Activated T-cell treated with anti-CD3 and anti-CD28 coated beads, Interleukin-2, amount 50 U/mL, for 4 hours (primary cell): Measurements from ENCODE around the gene EIF3L. TPM values are rescaled to one million over a fixed set of nuclear protein-coding genes. Genes with fewer than 3 reads are reported as not detected.

ENCODE experiments used
- ATAC-seq, 2 donors: fragments of 200-7000 bp; cut with Tn5 transposase; one replicate each; pipeline ENCODE4 v1.10.0; 2021
- DNase-seq: peaks from one replicate; pipeline ENCODE4 v3.0.0-alpha.2; 2020
- H3K27me3 Mint-ChIP-seq: one replicate; pipeline ENCODE4 v1.8.0; 2021; ENCODE audit warnings: low read depth, mixed read lengths
- H3K36me3 Mint-ChIP-seq: one replicate; pipeline ENCODE4 v1.8.0; 2022; ENCODE audit warnings: mixed read lengths; ENCODE audit not compliant: insufficient read depth
- H3K4me1 Mint-ChIP-seq: one replicate; pipeline ENCODE4 v1.8.0; 2021; ENCODE audit warnings: low read depth, mixed read lengths
- H3K4me3 Mint-ChIP-seq: one replicate; pipeline ENCODE4 v1.8.0; 2021; ENCODE audit warnings: mild to moderate bottlenecking, moderate library complexity, mixed read lengths
- H3K9me3 Mint-ChIP-seq: one replicate; pipeline ENCODE4 v1.8.0; 2021; ENCODE audit warnings: mixed read lengths
- total RNA-seq, 3 donors: library from RNA; stranded (reverse); gene quantifications; one replicate each; pipeline ENCODE4 v1.2.1, GENCODE V29; 2021

Gene EIF3L
- total RNA-seq, 3 donors from 2014 or later = 448 to 518 (median 461) TPM

DNA sequence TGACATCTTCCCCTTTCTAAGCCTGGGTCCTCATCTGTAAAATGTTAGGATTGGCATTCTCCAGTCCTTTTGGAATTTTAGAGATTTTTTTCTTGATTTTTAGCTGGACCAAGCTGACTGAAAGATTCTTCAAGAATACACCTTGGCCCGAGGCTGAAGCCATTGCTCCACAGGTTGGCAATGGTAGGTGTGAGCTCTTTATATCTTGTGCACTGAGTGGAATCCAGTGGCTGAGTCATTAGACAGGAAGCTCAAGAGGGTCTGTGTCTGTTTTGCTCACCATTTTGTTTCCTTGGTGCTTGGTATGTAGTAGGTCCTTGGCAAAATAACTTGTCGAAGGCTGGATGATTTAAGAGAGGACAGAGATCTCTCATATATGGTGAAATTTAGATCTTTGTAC is 6.2 kb downstream of the EIF3L start:
- Mint-ChIP-seq H3K27me3 (no peaks in the 10 kb centered on the region), H3K36me3 (peaks cover 53% of the 10 kb centered on the region), H3K9me3 (no peaks in the 10 kb centered on the region), H3K4me3 (no peak overlapping the region), H3K4me1 (peaks cover 39% of the 10 kb centered on the region)
- ATAC-seq (no peak), DNase-seq (no peak)

DNA sequence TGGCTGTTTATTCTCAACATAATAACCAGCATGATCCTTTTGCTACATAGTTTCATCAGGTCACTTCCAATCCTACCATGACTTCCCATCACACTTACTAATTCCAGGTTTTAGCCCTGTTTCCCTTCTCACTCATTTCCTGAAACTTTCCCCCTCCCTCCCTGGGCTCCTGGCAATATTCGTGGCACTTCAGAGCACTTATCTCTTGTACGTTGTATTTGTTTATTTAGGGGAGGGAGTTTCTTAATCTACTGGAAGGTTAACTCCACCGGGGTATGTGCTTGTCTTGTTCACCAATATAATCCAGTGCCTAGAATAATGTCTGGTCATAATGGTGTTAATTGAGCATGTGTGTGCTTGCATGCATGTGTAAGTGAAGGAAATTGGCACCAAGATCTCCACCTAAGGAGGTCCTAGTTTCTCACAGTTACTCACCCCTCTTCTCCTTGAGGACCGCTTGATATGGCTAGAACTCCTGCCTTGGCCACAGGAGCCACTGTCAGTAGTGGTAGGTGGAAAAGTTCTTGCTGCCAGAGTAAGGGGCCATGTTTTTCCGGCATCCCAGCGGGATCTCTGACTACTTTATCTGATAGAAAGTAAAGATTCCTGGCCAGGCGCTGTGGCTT is 11.7 kb downstream of the EIF3L start:
- peaks cover 41% of the 10 kb centered on the region for H3K36me3 Mint-ChIP-seq
- DNase-seq (no peak), ATAC-seq (no peak)
- H3K4me3 Mint-ChIP-seq = no peak overlapping the region
- H3K4me1 Mint-ChIP-seq = peaks cover 8% of the 10 kb centered on the region
- H3K9me3 Mint-ChIP-seq = no peaks in the 10 kb centered on the region
- no peaks in the 10 kb centered on the region for H3K27me3 Mint-ChIP-seq

DNA sequence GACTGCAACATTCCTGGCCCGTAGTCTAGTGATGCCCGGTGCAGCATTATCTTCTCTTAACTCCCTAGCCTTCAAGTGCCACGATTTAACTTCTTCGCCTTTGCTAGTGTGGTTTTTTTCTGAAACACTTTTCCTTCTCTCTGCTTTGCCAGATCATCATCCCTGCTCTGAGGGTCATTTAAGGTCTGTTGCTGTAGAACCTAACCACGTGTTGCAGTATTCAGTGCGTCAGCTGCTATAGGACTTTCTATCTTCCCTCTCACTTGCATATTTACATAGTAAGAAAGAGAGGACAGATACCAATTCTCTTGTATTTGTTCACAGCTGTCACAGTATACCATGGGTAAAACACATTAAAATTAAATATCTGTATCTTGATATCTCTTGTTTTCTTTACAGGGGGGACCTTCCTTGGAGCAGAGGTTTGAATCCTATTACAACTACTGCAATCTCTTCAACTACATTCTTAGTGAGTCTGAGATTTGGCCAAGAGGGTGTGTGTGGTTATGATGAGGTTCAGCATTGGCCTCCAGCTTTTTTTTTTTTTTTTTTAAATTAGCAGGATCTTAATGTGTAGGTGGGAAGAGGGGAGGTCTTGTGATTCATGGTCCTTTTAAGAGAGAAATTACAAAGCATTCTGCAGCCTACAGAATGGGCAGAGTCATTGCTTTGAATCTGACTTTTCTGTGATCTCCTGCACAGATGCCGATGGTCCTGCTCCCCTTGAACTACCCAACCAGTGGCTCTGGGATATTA is 13.5 kb downstream of the EIF3L start:
- peaks cover 8% of the 10 kb centered on the region for H3K4me1 Mint-ChIP-seq
- peaks cover 38% of the 10 kb centered on the region for H3K36me3 Mint-ChIP-seq
- no peak for DNase-seq
- H3K9me3 Mint-ChIP-seq = no peaks in the 10 kb centered on the region
- peak in 1 of 2 donors; percentile 41 for ATAC-seq
- H3K4me3 Mint-ChIP-seq = no peak overlapping the region
- no peaks in the 10 kb centered on the region for H3K27me3 Mint-ChIP-seq

DNA sequence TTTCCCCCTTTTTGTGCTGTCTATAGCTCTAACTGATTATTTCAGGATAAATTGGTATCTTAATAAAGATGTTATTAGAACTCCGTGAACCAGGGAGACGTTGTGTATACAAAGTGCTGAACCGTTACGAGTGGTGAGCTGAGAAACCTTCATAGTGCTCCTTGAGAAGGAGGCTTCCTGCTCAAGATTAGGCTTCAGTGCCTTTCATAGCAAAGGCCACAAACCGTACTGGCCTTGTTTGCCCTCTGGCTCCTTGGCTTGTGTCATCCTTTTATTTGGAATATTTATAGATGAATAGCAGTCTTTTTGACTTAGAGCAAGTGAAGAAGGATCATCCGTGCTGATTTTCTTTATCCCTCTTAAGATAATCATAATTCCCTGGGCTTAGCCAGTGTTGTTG is 16.3 kb downstream of the EIF3L start:
- Mint-ChIP-seq H3K36me3 (peaks cover 33% of the 10 kb centered on the region), H3K4me1 (peaks cover 6% of the 10 kb centered on the region), H3K4me3 (no peak overlapping the region), H3K27me3 (no peaks in the 10 kb centered on the region), H3K9me3 (no peaks in the 10 kb centered on the region)
- ATAC-seq (no peak), DNase-seq (no peak)

- H3K4me1 Mint-ChIP-seq = no peaks in the 10 kb centered on the region
- H3K9me3 Mint-ChIP-seq = no peaks in the 10 kb centered on the region
- ATAC-seq (no peak), DNase-seq (no peak)
- H3K27me3 Mint-ChIP-seq = no peaks in the 10 kb centered on the region
- peaks cover 29% of the 10 kb centered on the region for H3K36me3 Mint-ChIP-seq
- no peak overlapping the region for H3K4me3 Mint-ChIP-seq
These were observed 21.1 kb downstream of the EIF3L start for GRCh38 chr22:37870273-37870672.

DNA sequence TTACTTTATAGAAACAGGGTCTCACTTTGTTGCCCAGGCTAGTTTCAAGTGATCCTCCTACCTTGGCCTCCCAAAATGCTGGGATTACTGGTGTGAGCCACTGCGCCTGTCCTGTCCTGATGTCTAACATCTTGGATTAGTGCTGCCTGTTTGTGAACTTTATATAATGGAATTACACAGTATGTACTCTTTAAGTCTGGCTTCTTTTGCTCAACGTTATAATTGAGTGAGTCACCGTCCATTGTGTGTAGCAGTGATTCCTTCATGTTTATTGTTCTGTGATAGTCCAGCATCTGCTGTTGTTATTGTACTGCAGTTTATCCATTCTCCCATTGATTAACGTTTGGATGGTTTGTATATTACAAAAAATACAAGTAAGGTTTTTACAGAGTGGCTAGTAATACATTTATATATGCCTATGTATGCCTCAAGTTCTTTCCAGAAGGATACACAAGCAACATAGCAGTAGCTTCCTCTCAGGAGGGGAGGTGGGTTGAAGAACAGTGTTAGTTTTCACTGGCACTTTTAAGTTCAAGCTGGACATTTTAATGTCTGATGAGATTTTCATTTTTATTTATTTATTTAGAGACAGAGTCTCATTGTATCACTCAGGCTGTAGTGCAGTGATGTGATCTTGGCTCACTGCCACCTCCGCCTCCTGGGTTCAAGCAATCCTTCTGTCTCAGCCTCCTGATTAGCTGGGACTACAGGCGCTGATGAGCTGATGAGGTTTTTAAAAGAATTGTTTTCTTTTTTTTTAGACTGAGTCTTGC is 31.6 kb downstream of the EIF3L start:
- no peaks in the 10 kb centered on the region for H3K9me3 Mint-ChIP-seq
- H3K4me3 Mint-ChIP-seq = no peak overlapping the region
- H3K4me1 Mint-ChIP-seq = peaks cover 5% of the 10 kb centered on the region
- H3K27me3 Mint-ChIP-seq = no peaks in the 10 kb centered on the region
- DNase-seq (no peak), ATAC-seq (no peak)
- H3K36me3 Mint-ChIP-seq = peaks cover 26% of the 10 kb centered on the region

DNA sequence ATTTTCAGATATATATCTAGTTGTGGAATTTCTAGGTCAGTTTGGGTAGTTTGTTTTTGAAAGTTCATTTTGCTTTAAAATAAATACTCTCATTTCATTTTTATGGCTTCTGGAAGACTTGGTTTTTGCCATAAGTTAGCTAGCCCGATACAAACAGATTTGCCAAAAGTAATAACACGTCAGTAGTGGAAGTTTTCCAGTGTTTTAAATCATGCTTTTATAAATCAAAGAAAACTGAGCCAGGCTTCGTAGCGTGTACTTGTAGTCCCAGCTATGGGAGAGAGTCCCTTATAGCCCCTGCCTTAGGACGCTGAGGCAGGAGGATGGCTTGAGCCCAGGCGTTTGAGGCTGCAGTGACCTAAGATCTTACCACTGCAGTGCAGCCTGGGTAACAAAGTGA is 35.2 kb downstream of the EIF3L start:
- ATAC-seq = no peak
- DNase-seq = no peak
- peaks cover 24% of the 10 kb centered on the region for H3K36me3 Mint-ChIP-seq
- no peaks in the 10 kb centered on the region for H3K9me3 Mint-ChIP-seq
- H3K4me1 Mint-ChIP-seq = peaks cover 5% of the 10 kb centered on the region
- H3K27me3 Mint-ChIP-seq = no peaks in the 10 kb centered on the region
- H3K4me3 Mint-ChIP-seq = no peak overlapping the region

DNA sequence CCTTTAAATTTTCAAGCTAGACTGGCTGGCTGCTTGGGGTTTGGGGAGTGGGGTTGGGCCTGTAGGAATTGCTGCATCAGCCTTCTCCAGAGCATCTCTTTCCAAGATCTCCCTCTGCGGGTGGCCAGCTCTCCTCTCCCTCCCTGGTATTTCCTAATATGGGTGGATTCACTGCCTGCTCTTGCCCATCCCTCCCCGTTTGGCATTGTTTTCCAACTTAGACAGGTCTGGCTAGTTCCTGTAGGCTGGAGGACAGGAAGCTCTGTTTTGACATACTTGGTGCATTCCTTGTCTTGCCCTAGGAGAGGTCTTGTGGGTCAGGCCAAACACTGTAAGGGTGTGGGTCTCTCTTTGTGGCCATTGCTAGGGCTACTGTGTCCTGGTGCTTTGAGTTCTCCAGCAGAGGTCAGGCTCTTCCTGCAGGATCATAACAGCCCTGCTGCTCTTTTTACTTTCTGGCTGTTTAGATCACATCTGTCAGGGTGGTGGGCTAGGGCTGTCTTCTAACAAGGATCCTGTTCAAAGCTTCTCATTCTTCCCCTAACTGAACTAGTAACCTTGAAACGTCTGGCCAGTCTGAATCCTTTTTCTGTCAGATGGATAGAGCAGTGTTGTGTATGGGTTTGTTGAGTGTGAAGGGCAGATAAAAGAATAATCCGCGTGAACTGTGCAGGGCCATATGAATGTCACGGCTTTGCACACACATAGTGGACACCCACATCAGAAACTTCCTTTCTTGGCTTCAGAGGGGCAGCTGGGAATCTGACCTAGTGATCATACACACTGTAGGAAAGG is 38.6 kb downstream of the EIF3L start:
- H3K36me3 Mint-ChIP-seq = peaks cover 27% of the 10 kb centered on the region
- no peaks in the 10 kb centered on the region for H3K9me3 Mint-ChIP-seq
- H3K4me3 Mint-ChIP-seq = no peak overlapping the region
- H3K4me1 Mint-ChIP-seq = peaks cover 5% of the 10 kb centered on the region
- H3K27me3 Mint-ChIP-seq = no peaks in the 10 kb centered on the region
- DNase-seq (no peak), ATAC-seq (no peak)

DNA sequence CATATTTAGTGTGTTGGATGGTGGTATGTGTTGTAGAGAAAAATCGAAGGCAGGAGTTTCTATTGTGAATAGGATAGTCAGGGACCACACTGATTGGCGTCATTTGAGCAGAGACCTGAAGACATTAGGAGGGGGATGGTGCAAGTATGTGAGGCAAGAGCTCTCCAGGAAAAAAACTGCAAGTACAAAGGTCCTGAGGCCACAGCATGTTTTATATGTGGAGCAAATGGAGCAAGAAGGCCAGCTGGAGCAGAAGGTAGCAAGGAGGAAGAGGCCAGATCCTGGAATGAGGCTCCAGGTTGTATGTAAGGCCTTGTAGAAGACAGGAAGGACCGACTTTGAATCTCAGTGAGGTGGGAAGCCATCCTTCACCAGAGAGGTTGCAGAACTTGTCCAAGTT is 42.7 kb downstream of the EIF3L start:
- no peaks in the 10 kb centered on the region for H3K27me3 Mint-ChIP-seq
- ATAC-seq = no peak
- H3K9me3 Mint-ChIP-seq = no peaks in the 10 kb centered on the region
- DNase-seq = no peak
- H3K4me1 Mint-ChIP-seq = peaks cover 16% of the 10 kb centered on the region
- H3K36me3 Mint-ChIP-seq = peaks cover 17% of the 10 kb centered on the region
- no peak overlapping the region for H3K4me3 Mint-ChIP-seq

GRCh38 chr22:37892566-37893335 is 43.5 kb downstream of the EIF3L start:
- Mint-ChIP-seq H3K4me3 (no peak overlapping the region), H3K36me3 (peaks cover 14% of the 10 kb centered on the region), H3K9me3 (no peaks in the 10 kb centered on the region), H3K27me3 (no peaks in the 10 kb centered on the region), H3K4me1 (peaks cover 18% of the 10 kb centered on the region)
- ATAC-seq (no peak), DNase-seq (no peak)

DNA sequence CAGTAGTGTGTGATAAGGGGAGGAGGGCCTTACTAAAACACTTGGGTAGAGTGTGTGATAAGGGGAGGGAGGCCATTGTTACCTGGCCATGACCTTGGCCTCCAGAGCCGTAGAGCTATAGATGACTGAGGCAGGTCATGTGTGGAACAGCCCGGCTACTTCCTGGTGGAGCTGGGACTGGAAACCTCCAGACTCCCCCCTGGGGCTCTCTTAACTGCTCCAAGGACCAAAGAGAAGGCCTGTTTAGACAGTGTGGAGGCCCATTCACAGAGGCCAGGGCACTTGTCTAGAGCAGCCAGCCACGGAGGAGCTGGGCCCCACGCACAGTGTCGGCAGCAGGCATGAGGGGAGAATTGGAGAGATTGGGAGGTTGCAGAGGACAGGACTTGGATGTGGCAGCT is 44.4 kb downstream of the EIF3L start:
- no peak for ATAC-seq
- H3K9me3 Mint-ChIP-seq = no peaks in the 10 kb centered on the region
- peaks cover 6% of the 10 kb centered on the region for H3K36me3 Mint-ChIP-seq
- H3K4me1 Mint-ChIP-seq = peaks cover 18% of the 10 kb centered on the region
- H3K4me3 Mint-ChIP-seq = no peak overlapping the region
- DNase-seq = no peak
- no peaks in the 10 kb centered on the region for H3K27me3 Mint-ChIP-seq

GRCh38 chr22:37894939-37895670 is 45.9 kb downstream of the EIF3L start:
- Mint-ChIP-seq H3K9me3 (no peaks in the 10 kb centered on the region), H3K4me1 (peaks cover 18% of the 10 kb centered on the region), H3K36me3 (peaks cover 5% of the 10 kb centered on the region), H3K4me3 (no peak overlapping the region), H3K27me3 (no peaks in the 10 kb centered on the region)
- ATAC-seq (no peak), DNase-seq (no peak)

- Mint-ChIP-seq H3K9me3 (no peaks in the 10 kb centered on the region), H3K4me3 (no peak overlapping the region), H3K36me3 (peaks cover 5% of the 10 kb centered on the region), H3K4me1 (peaks cover 18% of the 10 kb centered on the region), H3K27me3 (no peaks in the 10 kb centered on the region)
- peak; percentile 78 to 83 for ATAC-seq
- DNase-seq = no peak
These were observed 47.0 kb downstream of the EIF3L start for GRCh38 chr22:37896181-37896592.
